Upper lobe of right lung (tissue), 1 donor: Measurements from ENCODE around the gene TEAD1. TPM values are rescaled to one million over a fixed set of nuclear protein-coding genes. Genes with fewer than 3 reads are reported as not detected.

Source experiments
- ATAC-seq: fragments of 200-7000 bp; cut with Tn5 transposase; one replicate; pipeline ENCODE4 v1.9.1; 2020; ENCODE audit warnings: mild to moderate bottlenecking, moderate library complexity
- DNase-seq: peaks from one replicate; pipeline ENCODE4 v3.0.0-alpha.2; 2020
- H3K27ac ChIP-seq: fragments of 200-600 bp; one replicate; pipeline ENCODE4 v1.8.0; 2022
- H3K27me3 ChIP-seq: fragments of 200-600 bp; one replicate; pipeline ENCODE4 v1.8.0; 2022; ENCODE audit warnings: mild to moderate bottlenecking
- H3K36me3 ChIP-seq: fragments of 200-600 bp; one replicate; pipeline ENCODE4 v1.8.0; 2022
- H3K4me1 ChIP-seq: fragments of 200-600 bp; one replicate; pipeline ENCODE4 v1.8.0; 2022
- H3K4me3 ChIP-seq: fragments of 200-600 bp; one replicate; pipeline ENCODE4 v1.8.0; 2022; ENCODE audit warnings: mild to moderate bottlenecking
- H3K9me3 ChIP-seq: fragments of 200-600 bp; one replicate; pipeline ENCODE4 v1.8.0; 2022
- intact Hi-C: fragments of 100-400 bp; cut with DNase I; formaldehyde crosslinking; loops from one replicate; pipeline ENCODE4 v1.11.0; 2022
- total RNA-seq: library from RNA; stranded (reverse); fragmentation: NEBNext Ultra II Directional; extraction: Animal tissue kit (Norgen Biotek cat#: 25700); gene quantifications from one replicate; pipeline ENCODE4 v1.2.1, GENCODE V29; 2021
- TF ChIP-seq, protein P1 (sequence below): fragments of 200-600 bp; IDR thresholded peaks from one replicate; pipeline ENCODE4 v1.8.0; 2022; ENCODE audit warnings: antibody characterized with exemption
- donor health status: DM: no; HTN: yes; CAD: no; lungs with severe emphysema.

Gene TEAD1
- total RNA-seq, 1 donor from 2014 or later: 72.3 TPM

DNA sequence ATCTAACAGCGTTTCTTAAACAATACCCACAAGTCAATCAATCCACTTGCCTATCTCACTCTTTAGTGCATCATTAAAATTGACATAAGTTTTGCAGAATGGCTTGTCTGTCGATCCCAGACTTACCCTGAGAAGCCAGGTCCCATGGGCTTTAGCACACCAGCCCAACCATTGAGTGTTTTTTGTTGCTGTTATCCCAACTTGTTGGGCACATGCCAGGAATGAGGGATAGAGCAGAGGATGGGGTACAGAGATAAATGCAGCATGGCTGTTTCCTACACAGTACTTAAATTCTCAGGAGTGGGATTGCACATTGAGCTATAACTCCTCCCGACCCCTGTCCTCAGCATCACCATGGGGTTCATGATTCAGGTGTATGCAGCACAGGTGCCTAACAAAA lies 270.7 kb downstream of the TEAD1 start:
- intact Hi-C loops: no loop called here
- ATAC-seq (no peak), DNase-seq (no peak)
- H3K36me3 ChIP-seq: no peaks in the 10 kb centered on the region
- no peaks in the 10 kb centered on the region for H3K4me1 ChIP-seq
- no peak overlapping the region for H3K4me3 ChIP-seq
- H3K27me3 ChIP-seq: no peaks in the 10 kb centered on the region
- no peak overlapping the region for H3K27ac ChIP-seq
- H3K9me3 ChIP-seq: no peaks in the 10 kb centered on the region
- TF ChIP-seq, protein P1, sequence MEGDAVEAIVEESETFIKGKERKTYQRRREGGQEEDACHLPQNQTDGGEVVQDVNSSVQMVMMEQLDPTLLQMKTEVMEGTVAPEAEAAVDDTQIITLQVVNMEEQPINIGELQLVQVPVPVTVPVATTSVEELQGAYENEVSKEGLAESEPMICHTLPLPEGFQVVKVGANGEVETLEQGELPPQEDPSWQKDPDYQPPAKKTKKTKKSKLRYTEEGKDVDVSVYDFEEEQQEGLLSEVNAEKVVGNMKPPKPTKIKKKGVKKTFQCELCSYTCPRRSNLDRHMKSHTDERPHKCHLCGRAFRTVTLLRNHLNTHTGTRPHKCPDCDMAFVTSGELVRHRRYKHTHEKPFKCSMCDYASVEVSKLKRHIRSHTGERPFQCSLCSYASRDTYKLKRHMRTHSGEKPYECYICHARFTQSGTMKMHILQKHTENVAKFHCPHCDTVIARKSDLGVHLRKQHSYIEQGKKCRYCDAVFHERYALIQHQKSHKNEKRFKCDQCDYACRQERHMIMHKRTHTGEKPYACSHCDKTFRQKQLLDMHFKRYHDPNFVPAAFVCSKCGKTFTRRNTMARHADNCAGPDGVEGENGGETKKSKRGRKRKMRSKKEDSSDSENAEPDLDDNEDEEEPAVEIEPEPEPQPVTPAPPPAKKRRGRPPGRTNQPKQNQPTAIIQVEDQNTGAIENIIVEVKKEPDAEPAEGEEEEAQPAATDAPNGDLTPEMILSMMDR: no peak

DNA sequence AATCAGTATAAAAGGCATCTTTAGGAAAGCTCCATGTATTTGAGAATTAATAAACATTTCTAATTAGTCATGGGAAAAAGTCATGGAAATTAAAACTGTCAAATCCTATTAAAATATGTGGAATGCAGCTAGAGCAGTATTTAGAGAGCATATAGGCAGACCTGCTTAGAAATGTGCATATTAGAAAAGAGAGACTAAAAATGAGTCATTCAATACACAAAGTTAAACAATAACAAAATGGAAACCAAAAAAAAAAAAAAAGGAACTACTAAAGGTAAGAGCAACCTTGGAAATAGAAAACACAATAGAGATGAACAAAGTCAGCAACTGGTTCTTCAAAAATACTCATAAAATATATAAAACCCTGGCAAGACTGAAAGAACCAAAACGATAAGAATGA lies 275.2 kb downstream of the TEAD1 start:
- no peak overlapping the region for H3K27ac ChIP-seq
- intact Hi-C loops: no loop called here
- no peak for ATAC-seq

DNA sequence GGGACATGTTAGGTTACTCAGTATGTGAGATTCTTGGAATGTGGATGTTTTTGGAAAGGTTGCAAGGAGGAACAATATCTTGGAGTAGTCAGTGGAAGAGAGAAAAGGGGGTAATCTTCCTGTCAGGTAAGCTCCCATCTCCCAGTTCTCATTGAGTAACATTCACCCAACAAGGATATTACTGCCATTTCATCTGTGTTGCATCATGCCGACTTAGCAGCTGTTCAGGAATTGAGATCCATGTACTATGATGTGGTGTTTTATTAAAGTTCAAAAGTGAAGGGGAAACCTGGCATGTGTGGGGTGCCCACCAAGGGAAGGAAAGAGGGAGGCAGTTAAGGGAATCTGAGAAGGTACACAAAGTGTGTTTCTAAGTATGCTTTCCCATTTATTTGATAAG lies 276.4 kb downstream of the TEAD1 start:
- Histone ChIP-seq H3K36me3 (no peaks in the 10 kb centered on the region), H3K27me3 (no peaks in the 10 kb centered on the region), H3K4me1 (no peaks in the 10 kb centered on the region), H3K4me3 (no peak overlapping the region), H3K9me3 (no peaks in the 10 kb centered on the region), H3K27ac (no peak overlapping the region)
- intact Hi-C loops: no loop called here
- no peak for ATAC-seq
- no peak for DNase-seq
- TF ChIP-seq, protein P1: no peak

More for the DNA sequence above, 275.2 kb downstream of the TEAD1 start:
- Histone ChIP-seq H3K27me3 (no peaks in the 10 kb centered on the region), H3K9me3 (no peaks in the 10 kb centered on the region), H3K4me3 (no peak overlapping the region), H3K4me1 (no peaks in the 10 kb centered on the region), H3K36me3 (no peaks in the 10 kb centered on the region)
- TF ChIP-seq, protein P1: no peak
- no peak for DNase-seq

DNA sequence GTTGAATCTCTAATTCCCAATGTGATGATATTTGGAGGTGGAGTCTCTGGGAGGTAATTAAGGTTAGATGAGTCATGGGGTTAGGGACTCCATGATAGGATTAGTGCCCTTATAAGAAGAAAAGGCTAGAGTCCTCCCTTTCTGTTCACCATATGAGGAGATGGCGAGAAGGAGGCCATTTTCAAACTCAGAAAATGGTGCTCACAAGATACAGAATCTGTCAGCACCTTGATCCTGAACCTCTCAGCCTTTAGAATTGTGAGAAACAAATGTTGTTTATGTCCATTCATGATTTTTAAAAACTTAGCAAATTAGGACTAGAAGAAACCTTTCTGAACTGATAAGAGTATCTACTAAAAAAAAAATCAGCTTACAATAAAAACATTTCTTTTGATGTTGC lies 277.2 kb downstream of the TEAD1 start:
- ATAC-seq: no peak
- TF ChIP-seq, protein P1: no peak
- H3K4me3 ChIP-seq: no peak overlapping the region

DNA sequence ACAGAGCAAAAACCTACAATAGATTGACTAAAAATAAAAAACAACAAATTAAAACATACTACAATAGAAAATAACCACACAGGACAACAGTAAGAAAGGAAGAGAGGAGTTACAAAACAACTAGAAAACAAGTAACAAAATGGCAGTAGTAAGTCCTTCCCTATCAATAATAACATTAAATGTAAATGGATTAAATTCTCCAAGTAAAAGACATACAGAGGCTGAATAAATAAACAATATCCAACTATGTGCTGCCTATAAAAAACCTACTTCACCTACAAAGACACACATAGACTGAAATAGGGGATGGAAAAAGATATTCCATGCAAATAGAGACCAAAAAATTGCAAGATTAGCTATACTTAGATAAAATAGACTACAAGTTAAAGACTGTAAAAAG lies 277.9 kb downstream of the TEAD1 start:
- Histone ChIP-seq H3K27ac (no peak overlapping the region), H3K4me3 (no peak overlapping the region), H3K9me3 (no peaks in the 10 kb centered on the region), H3K27me3 (no peaks in the 10 kb centered on the region), H3K36me3 (no peaks in the 10 kb centered on the region), H3K4me1 (no peaks in the 10 kb centered on the region)
- DNase-seq (no peak), ATAC-seq (no peak)
- TF ChIP-seq, protein P1: no peak
- intact Hi-C loops: no loop called here

More for the DNA sequence above, 277.2 kb downstream of the TEAD1 start:
- Histone ChIP-seq H3K27me3 (no peaks in the 10 kb centered on the region), H3K9me3 (no peaks in the 10 kb centered on the region), H3K4me1 (no peaks in the 10 kb centered on the region), H3K27ac (no peak overlapping the region), H3K36me3 (no peaks in the 10 kb centered on the region)
- intact Hi-C loops: no loop called here
- DNase-seq: no peak

DNA sequence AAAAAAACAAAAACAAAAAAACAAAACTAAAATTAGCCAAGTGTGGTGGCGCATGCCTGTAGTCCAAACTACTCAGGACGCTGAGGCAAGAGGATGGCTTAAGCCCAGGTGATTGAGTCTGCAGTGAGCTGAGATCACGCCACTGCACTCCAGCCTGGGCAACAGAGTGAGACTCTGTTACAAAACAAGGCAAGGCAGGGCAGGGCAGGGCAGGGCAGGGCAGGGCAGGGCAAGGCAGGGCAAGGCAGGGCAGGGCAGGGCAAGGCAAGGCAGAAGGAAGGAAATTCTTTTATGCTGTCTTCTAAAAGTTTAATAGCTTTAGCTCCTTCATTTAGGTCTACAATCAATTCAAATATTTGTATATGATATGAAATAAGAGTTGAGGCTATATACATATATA lies 284.8 kb downstream of the TEAD1 start:
- intact Hi-C loops: no loop called here
- no peak overlapping the region for H3K4me3 ChIP-seq
- no peaks in the 10 kb centered on the region for H3K27me3 ChIP-seq
- no peaks in the 10 kb centered on the region for H3K9me3 ChIP-seq
- DNase-seq: no peak
- H3K27ac ChIP-seq: no peak overlapping the region
- H3K36me3 ChIP-seq: no peaks in the 10 kb centered on the region
- no peaks in the 10 kb centered on the region for H3K4me1 ChIP-seq
- ATAC-seq: no peak
- TF ChIP-seq, protein P1: no peak
